T follicular helper cell (primary cell): ENCODE data around the gene MRC2.

Source experiments
- DNase-seq: peaks from one replicate; pipeline ENCODE4 v3.0.0-alpha.2; 2020; ENCODE audit warnings: low read depth

MRC2 gene

DNA sequence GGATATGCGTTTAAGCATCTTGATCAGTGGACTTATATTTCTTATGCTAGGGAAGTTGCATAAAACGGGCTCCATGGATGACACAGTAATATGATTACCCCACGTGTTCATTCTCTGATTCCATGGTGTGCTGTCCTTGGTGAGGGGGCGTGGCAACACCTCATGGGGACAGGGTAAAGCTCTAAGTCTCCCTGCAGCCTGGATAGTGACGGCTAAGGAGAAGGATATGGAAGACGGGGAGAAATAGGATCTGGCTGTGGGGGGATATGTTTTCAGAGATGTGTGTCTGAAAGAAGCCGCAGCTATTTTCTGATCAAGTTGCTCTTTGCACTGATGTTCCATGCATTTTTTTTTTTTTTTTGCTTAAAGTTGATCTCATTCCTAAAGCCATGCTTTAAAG is 96.4 kb downstream of the MRC2 start:
- DNase-seq: no peak

- DNase-seq: peak; percentile 25
Observed at GRCh38 chr17:62724398-62725146, 97.1 kb downstream of the MRC2 start.

DNA sequence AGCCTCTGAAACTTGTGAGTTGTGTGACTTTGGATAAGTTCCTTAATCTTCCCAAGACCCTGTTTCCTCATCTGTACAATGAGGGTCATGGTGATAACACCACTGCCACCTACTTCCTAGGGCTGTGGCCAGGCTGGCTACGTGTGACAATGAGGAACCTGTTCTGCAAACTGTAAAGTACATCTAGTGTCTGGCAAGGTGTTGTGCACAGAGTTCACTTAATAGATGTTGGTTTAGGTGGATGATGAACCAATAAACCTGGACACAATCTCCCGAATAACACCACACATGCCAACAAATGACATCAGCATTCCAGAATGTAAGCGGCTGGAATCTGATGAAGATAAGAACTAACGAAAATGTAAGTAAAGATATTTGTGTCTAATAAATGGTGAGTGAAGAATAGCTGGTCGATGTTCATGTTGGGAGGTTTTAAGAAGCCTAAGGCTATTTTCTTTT is 98.3 kb downstream of the MRC2 start:
- DNase-seq: no peak

- DNase-seq: no peak
Observed at GRCh38 chr17:62727916-62728672, 100.6 kb downstream of the MRC2 start.

DNA sequence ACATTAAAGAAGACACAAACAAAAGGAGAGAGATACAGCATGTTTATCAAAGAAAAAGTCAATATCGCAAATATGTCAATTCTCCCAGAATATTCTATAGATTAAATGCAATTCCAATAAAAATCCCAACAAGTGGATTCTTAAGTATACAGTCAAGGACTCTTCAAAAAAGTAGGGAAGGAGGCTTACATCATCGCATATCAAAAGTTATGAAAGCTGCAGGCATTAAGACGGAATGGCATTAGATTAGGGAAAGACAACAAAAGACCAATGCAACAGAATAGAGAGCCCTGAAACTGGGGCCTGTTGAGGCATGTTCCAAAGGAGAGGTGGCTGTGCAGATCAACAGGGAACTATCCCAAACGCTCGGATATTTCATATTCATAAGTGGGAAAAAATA is 104.7 kb downstream of the MRC2 start:
- DNase-seq: no peak

DNA sequence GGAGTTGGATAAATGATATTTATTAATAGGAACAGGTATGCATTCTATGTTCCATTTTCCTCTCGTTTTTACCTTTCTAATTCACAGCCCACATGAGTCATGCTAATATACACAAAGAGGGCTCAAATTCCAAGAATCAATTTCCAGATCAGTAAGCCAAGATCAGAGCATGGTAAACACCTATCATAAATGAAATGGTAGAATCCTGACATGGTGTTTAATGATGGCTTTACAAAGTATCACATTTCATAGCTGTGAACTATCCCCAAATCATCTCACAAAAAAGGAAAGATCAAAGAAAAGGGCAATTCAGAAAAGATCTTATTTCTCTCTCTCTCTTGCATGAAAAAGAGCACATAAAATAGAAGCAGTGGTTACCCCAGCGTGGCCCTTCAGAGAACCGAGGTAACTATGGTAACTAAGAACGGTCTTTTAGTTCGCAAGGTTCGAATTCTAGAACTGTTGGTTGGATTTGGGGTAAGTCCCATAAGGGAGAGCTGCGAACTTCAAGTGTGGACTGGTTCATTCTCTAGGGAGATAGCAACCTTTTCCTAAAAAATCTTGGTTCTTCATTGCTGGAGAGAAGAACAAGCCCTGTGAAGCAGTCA is 107.7 kb downstream of the MRC2 start:
- DNase-seq: no peak

DNA sequence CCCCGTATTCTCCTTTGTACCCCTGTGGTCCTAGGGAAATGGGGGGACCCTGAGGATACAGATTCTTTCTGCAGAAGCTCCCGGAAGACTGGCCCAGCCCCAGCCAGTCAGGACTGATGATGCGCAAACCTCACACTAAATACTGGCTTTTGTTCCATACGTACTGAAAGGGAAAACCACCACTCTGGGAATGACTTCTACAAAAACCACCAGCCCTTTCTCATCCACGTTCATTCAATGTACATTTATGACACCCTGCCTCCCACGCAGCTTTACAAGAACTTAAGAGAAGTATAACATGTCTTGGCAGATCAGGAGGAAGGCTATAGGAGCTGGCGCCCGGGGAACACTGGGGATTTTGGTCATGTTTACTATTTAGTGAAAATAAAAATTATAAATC is 110.0 kb downstream of the MRC2 start:
- DNase-seq: no peak

- DNase-seq: no peak
Observed at GRCh38 chr17:62738281-62738680, 110.8 kb downstream of the MRC2 start.

GRCh38 chr17:62739645-62740388 is 112.3 kb downstream of the MRC2 start:
- DNase-seq: no peak

GRCh38 chr17:62741290-62741689 is 113.8 kb downstream of the MRC2 start:
- no peak for DNase-seq
